ENCODE results near the gene ST8SIA1.

DNA sequence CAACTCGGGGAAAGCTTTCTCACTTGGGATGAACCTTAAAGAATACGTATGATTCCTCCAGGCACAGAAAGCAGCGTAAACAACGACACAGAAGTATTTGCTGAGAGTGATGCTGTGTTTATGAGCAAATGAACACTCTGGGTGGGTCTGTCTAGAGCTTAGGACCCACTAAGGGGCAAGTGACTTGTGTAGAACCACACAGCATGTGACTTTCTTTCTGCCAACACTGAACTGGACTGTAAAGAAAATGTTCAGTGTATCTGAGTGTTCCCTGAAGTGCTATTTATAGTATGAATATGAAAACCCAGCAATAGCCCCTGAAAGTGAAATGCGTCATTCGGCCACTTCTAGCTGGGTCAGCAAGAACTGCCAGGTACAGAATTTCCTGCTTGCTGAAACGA is 78.5 kb downstream of the ST8SIA1 start:
- TF ChIP-seq, protein P1, sequence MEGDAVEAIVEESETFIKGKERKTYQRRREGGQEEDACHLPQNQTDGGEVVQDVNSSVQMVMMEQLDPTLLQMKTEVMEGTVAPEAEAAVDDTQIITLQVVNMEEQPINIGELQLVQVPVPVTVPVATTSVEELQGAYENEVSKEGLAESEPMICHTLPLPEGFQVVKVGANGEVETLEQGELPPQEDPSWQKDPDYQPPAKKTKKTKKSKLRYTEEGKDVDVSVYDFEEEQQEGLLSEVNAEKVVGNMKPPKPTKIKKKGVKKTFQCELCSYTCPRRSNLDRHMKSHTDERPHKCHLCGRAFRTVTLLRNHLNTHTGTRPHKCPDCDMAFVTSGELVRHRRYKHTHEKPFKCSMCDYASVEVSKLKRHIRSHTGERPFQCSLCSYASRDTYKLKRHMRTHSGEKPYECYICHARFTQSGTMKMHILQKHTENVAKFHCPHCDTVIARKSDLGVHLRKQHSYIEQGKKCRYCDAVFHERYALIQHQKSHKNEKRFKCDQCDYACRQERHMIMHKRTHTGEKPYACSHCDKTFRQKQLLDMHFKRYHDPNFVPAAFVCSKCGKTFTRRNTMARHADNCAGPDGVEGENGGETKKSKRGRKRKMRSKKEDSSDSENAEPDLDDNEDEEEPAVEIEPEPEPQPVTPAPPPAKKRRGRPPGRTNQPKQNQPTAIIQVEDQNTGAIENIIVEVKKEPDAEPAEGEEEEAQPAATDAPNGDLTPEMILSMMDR (IDR thresholded peaks at IDR 0.05), result no peak
- TF ChIP-seq POLR2A (IDR thresholded peaks at IDR 0.05) (no peak), POLR2AphosphoS5 (IDR thresholded peaks at IDR 0.05) (no peak)

Data from breast epithelium (tissue), 3 donors.